HG02938 (cell line): ENCODE results near the gene IL1RN.

Experiments
- ATAC-seq: cut with Tn5 transposase; IDR thresholded peaks from one replicate; pipeline ENCODE4 v1.9.1; 2021; ENCODE audit warnings: mild to moderate bottlenecking, moderate library complexity; ENCODE audit not compliant: unreplicated experiment

Gene IL1RN

DNA sequence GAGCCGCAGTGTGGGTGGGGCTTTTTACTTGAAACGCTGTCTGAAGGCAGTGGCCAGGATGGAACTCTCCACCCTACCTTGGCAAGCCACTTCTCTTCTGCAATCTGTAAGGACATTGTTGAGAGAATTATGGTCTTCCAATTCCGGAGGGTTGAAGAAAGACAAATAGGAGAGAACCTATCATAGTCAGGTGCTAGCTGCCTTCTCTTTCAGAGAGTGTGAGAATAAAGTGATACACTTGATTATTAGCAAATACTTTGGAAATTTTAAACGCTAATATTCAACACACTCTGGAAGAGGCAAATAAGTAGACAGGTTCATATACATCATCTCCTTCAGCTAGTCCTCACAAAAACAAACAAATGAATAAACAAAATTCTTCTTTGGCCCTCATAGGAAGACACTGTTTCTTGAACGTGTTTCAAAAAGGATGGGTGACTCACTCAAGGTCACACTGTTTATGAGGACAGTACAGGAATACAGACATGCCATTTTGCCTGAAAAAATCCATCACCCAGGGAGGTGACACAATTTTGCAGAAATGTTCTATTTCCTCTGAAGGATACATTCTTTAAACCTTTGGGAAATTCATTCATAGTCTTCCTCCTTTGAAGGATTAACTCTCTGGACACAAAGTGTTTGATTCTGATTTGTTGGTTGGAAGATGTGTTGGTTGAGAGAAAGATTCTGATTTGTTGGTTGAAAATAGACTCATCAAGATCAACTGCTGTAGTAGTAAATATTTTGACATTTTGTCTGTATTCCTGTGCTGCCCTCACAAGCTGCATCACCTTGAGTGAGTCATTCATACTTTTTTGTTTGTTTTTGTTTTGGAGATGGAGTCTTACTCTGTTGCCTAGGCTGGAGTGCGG lies 2.2 kb upstream of the IL1RN start:
- no peak for ATAC-seq

DNA sequence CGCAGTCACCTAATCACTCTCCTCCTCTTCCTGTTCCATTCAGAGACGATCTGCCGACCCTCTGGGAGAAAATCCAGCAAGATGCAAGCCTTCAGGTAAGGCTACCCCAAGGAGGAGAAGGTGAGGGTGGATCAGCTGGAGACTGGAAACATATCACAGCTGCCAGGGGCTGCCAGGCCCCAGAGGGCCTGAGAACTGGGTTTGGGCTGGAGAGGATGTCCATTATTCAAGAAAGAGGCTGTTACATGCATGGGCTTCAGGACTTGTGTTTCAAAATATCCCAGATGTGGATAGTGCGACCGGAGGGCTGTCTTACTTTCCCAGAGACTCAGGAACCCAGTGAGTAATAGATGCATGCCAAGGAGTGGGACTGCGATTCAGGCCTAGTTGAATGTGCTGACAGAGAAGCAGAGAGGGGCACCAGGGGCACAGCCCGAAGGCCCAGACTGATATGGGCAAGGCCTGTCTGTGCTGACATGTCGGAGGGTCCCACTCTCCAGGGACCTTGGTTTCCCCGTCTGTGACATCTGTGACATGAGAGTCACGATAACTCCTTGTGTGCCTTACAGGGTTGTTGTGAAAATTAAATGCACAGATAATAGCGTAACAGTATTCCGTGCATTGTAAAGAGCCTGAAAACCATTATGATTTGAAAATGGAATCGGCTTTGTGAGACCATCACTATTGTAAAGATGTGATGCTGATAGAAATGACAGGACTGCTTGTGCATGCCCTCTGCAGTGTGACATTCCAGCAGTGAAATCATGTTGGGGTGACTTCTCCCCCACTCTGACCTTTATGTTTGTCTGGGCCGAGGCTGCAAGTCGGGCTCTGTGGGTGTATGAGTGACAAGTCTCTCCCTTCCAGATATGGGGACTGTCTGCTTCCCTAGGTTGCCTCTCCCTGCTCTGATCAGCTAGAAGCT lies 510 bp downstream of the IL1RN start:
- no peak for ATAC-seq

DNA sequence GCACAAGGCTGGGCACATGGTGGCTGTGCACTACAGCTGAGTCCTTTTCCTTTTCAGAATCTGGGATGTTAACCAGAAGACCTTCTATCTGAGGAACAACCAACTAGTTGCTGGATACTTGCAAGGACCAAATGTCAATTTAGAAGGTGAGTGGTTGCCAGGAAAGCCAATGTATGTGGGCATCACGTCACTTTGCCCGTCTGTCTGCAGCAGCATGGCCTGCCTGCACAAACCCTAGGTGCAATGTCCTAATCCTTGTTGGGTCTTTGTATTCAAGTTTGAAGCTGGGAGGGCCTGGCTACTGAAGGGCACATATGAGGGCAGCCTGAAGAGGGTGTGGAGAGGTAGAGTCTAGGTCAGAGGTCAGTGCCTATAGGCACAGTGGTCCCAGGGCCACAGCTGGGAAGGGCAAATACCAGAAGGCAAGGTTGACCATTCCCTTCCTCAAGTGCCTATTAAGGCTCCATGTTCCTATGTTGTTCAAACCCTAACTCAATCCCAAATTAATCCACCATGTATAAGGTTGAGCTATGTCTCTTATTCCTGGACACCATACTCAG lies 2.2 kb downstream of the IL1RN start:
- ATAC-seq, result no peak

DNA sequence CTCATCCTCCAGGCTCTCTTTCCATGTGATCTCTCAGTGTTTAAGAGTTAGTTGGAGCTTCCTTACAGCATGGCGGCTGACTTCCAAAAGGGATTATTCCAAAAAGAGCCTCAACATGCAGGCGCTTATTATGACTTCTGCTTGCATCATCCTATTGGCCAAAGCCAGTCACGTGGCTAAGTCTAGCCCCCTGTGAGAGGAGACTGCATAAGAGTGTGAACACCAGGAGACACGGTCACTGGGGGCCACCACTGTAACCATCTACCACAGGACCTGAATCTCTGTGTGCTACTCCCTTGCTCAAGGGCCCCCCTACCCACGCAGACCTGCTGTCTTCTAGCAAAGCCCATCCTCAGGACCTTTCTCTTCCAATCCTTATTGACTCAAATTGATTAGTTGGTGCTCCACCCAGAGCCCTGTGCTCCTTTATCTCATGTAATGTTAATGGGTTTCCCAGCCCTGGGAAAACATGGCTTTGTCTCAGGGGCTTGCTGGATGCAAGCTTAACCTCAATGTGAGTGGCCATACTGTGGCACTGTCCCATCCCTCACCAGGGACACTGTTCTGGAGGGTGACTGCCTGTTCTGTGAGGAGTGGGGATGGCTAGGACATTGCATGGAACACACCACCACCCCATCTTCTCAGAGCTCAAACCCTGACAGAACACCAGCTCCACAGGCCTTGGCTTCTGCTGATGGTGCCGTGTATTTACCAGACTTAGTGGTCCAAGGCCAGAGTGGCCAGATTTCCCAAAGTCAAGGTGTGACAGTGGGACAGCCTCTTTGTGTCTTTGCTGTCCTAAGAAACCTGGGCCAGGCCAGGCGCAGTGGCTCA lies 4.2 kb downstream of the IL1RN start:
- ATAC-seq, result no peak

DNA sequence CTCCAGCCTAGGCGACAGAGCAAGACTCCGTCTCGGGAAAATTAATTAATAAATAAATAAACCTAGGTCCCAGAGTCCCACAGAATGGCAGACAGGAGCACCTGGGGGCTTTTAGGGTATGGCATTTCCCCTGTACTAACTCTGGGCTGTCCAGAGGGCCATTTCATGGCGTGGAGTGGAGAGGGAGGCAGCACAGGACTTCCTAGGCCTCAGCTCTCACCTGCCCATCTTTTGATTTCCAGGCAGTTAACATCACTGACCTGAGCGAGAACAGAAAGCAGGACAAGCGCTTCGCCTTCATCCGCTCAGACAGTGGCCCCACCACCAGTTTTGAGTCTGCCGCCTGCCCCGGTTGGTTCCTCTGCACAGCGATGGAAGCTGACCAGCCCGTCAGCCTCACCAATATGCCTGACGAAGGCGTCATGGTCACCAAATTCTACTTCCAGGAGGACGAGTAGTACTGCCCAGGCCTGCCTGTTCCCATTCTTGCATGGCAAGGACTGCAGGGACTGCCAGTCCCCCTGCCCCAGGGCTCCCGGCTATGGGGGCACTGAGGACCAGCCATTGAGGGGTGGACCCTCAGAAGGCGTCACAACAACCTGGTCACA lies 5.1 kb downstream of the IL1RN start:
- ATAC-seq, result no peak

DNA sequence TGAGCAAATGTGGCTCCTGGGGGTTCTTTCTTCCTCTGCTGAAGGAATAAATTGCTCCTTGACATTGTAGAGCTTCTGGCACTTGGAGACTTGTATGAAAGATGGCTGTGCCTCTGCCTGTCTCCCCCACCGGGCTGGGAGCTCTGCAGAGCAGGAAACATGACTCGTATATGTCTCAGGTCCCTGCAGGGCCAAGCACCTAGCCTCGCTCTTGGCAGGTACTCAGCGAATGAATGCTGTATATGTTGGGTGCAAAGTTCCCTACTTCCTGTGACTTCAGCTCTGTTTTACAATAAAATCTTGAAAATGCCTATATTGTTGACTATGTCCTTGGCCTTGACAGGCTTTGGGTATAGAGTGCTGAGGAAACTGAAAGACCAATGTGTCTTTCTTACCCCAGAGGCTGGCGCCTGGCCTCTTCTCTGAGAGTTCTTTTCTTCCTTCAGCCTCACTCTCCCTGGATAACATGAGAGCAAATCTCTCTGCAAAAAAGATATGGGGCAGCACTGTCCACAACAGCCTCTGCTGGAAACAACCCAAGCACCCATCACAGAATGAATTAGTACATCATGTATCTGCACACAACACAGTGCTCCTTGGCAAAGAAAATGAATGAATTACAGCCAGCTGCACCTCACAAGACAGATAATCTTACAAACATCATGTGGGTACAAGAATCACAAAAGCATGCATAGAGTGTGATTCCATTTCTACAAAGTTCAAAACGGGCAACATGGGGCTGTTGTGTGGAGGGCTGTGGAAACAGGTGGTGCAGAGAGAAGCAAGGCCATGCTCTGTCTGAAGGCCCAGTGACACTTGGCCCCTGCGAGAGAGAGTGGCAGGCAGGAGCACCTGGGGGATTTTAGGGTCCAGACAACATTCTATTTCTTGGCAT lies 6.6 kb downstream of the IL1RN start:
- no peak for ATAC-seq

DNA sequence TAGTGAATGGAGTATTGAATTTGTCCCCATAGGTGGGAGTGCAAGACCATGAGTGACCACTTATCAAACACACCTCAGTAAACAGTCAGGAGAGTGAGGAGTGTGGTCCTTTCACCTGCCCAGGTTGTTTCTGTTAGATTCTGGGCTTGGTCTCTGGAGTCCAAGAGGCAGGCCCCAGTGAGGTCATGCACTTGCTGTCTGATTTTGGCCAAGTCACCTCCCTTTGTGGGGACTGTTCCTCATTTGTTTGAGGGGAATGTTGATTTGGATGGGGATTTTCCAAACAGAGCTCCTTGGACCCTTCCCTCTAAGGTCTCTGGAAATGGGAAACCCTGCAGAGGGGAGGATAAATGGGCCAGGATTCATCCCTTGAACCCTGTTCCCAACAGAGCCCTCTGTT lies 7.3 kb downstream of the IL1RN start:
- ATAC-seq, result no peak

DNA sequence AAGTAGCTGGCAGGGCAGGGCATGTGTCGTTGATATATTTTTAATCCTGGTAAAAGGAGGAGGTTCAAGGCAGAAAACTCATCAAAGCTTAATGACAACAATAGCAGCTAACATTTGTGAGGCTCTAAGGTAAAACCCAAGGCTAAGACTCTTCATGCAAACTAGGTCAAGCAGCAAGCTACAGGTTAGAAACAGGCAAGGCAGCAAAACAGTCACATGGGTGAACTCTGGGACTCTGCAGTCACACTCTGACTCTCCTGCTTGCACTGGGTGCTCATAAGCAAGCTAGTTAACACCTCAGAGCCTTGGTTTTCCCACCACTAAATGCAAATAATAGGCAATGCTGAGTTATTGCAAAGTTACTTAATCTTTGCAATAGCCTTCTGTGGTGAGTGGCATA lies 7.9 kb downstream of the IL1RN start:
- ATAC-seq, result no peak

DNA sequence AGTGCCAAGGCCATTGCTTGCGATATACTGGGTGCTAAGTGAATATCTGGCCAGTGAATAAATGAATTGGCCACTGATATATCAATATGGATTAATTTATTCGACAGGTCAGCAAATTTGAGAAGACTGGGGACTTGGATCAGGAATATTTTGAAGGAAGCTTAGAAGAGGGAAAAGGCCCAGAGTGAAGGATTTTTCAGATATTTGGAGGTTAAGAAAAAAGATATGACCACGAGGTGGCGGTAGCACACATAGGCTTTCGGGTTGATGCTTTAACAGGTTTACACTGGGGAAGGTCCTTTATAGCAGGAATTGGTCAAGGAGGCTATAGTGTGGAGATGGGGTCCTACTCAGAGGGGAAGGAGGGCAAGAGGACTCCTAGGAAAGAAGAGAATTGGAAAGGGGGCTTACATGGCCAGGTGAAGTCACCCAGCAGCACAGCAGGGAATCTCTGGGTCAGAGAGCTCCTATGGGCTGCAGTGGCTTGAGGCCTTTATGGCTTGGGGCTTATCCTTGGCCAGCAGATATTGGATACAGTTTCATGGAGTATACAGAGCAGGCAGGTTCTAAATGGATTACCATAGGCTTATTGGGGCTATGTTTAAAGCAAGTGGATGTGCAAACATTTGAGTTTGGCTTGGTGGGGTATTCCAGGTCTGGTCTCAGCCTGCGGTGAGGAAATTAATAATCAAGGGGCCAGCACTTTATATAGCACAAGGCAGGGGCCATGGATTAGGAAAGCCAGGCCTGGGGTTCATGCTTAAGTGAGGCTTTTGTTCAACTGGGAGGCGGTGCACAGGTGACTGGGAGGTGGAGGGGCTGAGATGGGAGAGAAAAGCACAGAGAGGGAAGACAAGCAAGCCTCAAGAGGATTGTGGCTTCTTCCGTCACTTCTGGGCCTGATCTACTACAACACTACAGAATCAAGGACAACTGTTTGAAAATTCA lies 9.7 kb downstream of the IL1RN start:
- no peak for ATAC-seq

DNA sequence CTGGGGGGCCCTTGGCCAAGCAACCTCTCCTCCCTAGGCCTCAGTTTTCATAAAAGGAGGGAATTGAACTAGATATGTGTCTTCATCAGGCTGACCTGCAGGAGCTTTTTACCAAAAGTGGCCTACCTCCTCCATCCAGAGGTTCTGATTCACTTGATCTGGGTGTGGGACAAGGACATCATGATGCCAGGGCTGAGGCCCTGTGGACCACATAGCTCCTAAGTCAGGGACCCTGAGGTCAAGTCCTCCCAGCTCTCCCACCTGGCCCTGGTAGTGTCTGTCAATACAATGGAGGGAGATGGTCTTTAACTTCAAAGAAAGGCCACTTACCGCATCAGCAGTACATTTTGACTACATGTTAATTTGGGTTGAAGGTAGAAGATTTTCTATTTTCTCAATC lies 10.4 kb downstream of the IL1RN start:
- ATAC-seq, result no peak

DNA sequence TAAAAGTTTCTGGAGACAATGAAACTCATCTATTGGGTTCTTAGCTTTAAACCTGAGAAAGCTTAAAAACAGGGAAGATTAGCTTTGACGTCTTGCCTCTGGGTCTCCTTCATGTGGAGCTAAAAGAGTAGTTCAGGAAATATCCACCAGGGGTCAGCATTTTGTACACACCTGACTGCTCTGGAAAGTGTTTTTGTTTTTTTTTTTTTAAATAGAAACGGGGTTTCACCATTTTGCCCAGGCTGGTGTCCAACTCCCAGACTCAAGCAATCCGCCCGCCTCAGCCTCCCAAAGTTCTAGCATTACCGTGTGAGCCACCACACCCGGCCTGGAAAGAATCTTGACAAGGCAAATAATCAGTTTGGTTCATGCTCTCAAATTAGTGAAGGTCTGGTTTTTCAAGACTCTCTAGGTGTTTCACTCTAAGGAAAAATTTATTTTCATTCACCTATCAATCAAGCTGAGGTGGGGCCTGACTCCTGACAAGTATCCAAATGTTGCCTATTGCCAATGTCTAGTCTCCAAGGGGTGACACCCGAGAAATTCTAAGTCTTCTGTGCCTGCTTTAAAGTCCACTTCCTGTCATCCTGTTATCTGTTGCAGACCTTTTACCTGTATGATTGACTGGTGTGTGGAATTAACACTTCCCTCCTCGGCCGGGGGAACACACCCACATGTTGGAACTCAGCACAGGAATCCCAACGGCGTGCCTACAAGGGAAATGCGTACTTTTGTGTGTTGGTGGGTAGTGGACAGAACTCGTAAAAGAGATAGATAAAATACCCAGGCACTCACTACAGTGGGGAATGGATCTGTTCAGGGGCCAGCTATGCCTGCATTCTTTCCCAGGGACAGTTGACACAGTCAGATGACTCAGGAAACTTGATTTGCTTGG lies 11.3 kb downstream of the IL1RN start:
- ATAC-seq, result peak; percentile 58

DNA sequence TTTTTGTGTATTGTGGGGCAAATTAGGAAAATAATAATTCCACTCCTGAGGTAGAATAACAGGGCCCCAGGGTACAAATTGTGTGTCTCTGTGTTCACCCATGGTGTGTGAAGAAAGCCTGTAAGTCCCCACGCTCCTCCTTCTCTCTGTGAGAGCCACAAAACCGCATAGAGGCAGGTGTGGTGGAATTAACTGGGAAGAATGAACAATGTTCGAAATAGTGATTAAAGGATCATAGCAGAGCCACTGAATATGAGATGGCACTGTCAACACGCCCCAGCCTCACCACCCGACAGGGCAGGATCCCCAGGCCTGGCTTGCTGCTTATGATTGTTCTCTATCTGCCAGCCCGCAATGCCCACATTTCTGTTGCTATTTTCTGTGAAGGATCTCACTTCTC lies 14.1 kb downstream of the IL1RN start:
- ATAC-seq, result no peak

DNA sequence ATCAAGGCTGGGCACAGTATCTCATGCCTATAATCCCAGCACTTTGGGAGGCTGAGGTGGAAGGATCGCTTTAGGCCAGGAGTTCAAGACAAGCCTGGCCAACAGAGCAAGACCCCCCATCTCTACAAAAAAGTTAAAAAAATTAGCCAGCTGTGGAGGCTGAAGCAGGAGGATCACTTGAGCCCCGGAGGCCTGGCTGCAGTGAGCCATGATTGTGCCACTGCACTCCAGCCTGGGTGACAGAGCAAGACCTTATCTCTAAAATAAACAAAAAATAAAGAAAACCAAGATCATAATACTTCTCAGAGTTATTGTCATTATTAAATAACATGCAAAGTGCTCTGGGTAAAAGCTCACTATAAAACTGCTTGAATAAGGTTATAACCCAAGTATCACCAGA lies 14.9 kb downstream of the IL1RN start:
- ATAC-seq, result no peak

DNA sequence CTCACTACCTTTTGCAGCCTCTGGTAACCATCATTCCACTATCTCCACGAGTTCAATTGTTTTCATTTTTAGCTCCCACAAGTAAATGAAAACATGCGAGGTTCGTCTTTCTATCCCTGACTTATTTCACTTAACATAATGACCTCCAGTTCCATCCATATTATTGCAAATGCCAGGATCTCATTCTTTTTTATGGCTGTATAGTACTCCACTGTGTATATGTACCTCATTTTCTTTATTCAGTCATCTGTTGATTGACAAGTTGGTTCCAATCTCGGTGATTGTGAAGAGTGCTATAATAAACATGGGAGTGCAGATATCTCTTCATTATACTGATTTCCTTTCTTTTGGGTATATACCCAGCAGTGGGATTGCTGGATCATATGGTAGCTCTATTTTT lies 16.9 kb downstream of the IL1RN start:
- ATAC-seq, result no peak

DNA sequence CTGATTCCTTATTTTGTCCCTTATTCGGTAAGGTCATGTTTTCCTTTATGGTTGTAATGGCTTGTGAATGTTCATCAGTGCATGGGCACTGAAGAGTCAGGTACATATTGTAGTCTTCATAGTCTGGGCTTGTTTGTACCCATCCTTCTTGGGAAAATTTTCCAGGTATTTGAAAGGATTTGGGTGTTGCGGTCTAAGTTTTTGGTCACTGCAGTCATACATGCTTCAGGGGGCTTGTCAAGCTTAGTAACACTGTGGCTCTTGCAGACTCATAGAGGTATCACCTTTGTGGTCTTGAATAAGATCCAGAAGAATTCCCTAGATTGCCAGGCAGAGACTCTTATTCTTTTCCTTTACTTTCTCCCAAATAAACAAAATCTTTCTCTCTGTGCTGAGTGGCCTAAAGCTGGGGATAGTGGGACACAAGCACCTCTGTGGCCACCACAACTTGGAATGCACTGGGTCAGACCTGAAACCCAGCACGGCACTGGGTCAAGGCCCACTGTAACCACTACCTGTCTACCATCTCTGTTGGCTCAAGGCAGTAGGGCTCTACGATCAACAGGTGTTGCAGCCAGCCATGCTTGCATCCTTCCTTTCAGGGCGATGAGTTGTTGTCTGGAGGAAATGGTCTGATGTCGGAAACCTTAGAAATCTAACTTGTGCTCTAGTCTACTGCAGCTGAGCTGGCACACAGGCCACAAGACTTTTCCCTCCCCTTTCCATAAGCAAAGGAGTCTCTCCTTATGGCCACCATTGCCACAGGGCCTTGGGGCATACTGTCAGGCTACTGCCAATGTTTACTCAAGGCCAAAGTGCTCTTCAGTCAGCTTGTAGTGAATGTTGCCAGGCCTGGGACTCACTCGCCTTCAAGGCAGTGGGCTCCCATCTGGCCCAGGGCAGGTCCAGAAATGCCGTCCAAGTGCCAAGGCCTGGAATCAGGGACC lies 21.5 kb downstream of the IL1RN start:
- no peak for ATAC-seq
